ENCODE results near the gene CCHCR1. TPM values are rescaled to one million over a fixed set of nuclear protein-coding genes. Genes with fewer than 3 reads are reported as not detected.

CCHCR1 gene
- total and polyA plus RNA-seq, 9 of the 15 experiments (the other 6 are each of a cell fraction or from before 2014, with no cell fraction given), result 1.2 to 47.3 (median 32.0) TPM

DNA sequence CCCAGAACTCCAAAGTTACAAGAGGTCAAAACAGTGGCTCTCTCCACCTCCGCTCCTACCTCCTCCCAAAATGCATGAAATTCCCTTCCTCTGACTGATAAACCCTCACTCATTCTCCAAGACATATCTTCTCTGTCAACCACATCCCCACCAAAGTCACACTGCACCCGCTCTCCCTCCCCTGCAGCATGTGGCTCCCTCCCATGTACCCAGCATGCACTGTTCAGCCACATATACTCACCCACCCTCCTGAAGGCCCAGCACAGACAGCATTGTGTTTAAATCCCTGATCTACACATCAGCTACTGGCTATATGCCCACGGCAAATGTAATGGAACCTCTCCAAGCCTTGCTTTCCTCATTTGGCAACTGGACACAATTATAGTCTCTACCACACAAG lies 18.4 kb upstream of the CCHCR1 start (continued):
- TF ChIP-seq, protein P1, sequence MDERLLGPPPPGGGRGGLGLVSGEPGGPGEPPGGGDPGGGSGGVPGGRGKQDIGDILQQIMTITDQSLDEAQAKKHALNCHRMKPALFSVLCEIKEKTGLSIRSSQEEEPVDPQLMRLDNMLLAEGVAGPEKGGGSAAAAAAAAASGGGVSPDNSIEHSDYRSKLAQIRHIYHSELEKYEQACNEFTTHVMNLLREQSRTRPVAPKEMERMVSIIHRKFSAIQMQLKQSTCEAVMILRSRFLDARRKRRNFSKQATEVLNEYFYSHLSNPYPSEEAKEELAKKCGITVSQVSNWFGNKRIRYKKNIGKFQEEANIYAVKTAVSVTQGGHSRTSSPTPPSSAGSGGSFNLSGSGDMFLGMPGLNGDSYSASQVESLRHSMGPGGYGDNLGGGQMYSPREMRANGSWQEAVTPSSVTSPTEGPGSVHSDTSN (CRISPR knock-in tag; IDR thresholded peaks at IDR 0.05; ENCODE audit: low read depth), result no peak
- TF ChIP-seq, protein P1 (tag; conservative IDR thresholded peaks at IDR 0.05; ENCODE audit: low read depth), result no peak
- TF ChIP-seq MBD2 (IDR thresholded peaks at IDR 0.05; ENCODE audit: borderline replicate concordance, low read depth) (no peak), CAMTA2 (CRISPR knock-in tag; conservative IDR thresholded peaks at IDR 0.05) (no peak), TCFL5 (CRISPR knock-in tag; conservative IDR thresholded peaks at IDR 0.05) (no peak), IFI16 (CRISPR knock-in tag; IDR thresholded peaks at IDR 0.05) (no peak), FOXK2 (conservative IDR thresholded peaks at IDR 0.05 in 1 of 2, IDR thresholded peaks at IDR 0.05 in 1 of 2; ENCODE audit: low read depth in 2 of 2) (no peak), MAZ (CRISPR knock-in tag; conservative IDR thresholded peaks at IDR 0.05 in 1 of 2, IDR thresholded peaks at IDR 0.05 in 1 of 2) (peak in 1 of 2 experiments; percentile 53; a peak in 1 of 4 replicates), HIVEP1 (CRISPR knock-in tag; IDR thresholded peaks at IDR 0.05) (no peak), POLR2AphosphoS5 (IDR thresholded peaks at IDR 0.05; ENCODE audit: control insufficient read depth, insufficient read depth, low read depth, low read length) (no peak), RBM25 (IDR thresholded peaks at IDR 0.05; ENCODE audit: low read depth, low read length, severe bottlenecking) (no peak), TAF7 (tag; IDR thresholded peaks at IDR 0.05) (no peak), ILF3 (IDR thresholded peaks at IDR 0.05; ENCODE audit: borderline replicate concordance) (no peak), BRD9 (IDR thresholded peaks at IDR 0.05; ENCODE audit: low read depth, partially characterized antibody) (no peak), NFIX (CRISPR knock-in tag; IDR thresholded peaks at IDR 0.05; ENCODE audit: low read depth) (no peak)
- TF ChIP-seq, protein P2, sequence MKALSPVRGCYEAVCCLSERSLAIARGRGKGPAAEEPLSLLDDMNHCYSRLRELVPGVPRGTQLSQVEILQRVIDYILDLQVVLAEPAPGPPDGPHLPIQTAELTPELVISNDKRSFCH (CRISPR knock-in tag; IDR thresholded peaks at IDR 0.05), result no peak
- TF ChIP-seq, protein P2 (tag; IDR thresholded peaks at IDR 0.05), result 0 out of 2 replicates have a peak, but pooled peaks have one; percentile 19
- TF ChIP-seq, protein P3, sequence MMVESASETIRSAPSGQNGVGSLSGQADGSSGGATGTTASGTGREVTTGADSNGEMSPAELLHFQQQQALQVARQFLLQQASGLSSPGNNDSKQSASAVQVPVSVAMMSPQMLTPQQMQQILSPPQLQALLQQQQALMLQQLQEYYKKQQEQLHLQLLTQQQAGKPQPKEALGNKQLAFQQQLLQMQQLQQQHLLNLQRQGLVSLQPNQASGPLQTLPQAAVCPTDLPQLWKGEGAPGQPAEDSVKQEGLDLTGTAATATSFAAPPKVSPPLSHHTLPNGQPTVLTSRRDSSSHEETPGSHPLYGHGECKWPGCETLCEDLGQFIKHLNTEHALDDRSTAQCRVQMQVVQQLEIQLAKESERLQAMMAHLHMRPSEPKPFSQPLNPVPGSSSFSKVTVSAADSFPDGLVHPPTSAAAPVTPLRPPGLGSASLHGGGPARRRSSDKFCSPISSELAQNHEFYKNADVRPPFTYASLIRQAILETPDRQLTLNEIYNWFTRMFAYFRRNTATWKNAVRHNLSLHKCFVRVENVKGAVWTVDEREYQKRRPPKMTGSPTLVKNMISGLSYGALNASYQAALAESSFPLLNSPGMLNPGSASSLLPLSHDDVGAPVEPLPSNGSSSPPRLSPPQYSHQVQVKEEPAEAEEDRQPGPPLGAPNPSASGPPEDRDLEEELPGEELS (CRISPR knock-in tag; IDR thresholded peaks at IDR 0.05; ENCODE audit: borderline replicate concordance), result no peak
- TF ChIP-seq, protein P4, sequence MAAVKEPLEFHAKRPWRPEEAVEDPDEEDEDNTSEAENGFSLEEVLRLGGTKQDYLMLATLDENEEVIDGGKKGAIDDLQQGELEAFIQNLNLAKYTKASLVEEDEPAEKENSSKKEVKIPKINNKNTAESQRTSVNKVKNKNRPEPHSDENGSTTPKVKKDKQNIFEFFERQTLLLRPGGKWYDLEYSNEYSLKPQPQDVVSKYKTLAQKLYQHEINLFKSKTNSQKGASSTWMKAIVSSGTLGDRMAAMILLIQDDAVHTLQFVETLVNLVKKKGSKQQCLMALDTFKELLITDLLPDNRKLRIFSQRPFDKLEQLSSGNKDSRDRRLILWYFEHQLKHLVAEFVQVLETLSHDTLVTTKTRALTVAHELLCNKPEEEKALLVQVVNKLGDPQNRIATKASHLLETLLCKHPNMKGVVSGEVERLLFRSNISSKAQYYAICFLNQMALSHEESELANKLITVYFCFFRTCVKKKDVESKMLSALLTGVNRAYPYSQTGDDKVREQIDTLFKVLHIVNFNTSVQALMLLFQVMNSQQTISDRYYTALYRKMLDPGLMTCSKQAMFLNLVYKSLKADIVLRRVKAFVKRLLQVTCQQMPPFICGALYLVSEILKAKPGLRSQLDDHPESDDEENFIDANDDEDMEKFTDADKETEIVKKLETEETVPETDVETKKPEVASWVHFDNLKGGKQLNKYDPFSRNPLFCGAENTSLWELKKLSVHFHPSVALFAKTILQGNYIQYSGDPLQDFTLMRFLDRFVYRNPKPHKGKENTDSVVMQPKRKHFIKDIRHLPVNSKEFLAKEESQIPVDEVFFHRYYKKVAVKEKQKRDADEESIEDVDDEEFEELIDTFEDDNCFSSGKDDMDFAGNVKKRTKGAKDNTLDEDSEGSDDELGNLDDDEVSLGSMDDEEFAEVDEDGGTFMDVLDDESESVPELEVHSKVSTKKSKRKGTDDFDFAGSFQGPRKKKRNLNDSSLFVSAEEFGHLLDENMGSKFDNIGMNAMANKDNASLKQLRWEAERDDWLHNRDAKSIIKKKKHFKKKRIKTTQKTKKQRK (IDR thresholded peaks at IDR 0.05; ENCODE audit: borderline replicate concordance, low read depth, low read length), result no peak
